Panc1 (cell line): Measurements from ENCODE around the gene NPLOC4. TPM values are rescaled to one million over a fixed set of nuclear protein-coding genes. Genes with fewer than 3 reads are reported as not detected.

ENCODE experiments used
- ATAC-seq: fragments of 200-7000 bp; cut with Tn5 transposase; 2 replicates; pipeline ENCODE4 v1.9.1; 2020; ENCODE audit warnings: mild to moderate bottlenecking, moderate library complexity
- BruUV-seq: library from RNA; stranded (reverse); fragments of 400-500 nt; replicated peaks from 2 replicates; lab custom pipeline; 2021; lab: Mats Ljungman, UMichigan
- CTCF ChIA-PET: fragments of 300-600 bp; sonication (Branson Sonifier 250); formaldehyde crosslinking; loops from one replicate; lab custom pipeline; 2022; ENCODE audit warnings: antibody characterized with exemption; lab: Charles Lee
- POLR2A ChIA-PET: fragments of 300-600 bp; sonication (Branson Sonifier 250); formaldehyde crosslinking; loops from one replicate; lab custom pipeline; 2022; ENCODE audit warnings: antibody characterized with exemption; lab: Charles Lee
- DNase-seq: peaks from one replicate; pipeline ENCODE4 v3.0.0-alpha.2; 2010; ENCODE audit warnings: low read depth, low spot score
- H3K27ac ChIP-seq: 2 replicates; pipeline ENCODE4 v1.5.1; 2011; ENCODE audit warnings: mild to moderate bottlenecking, low read length, inconsistent platforms
- H3K27me3 ChIP-seq: fragments of 200-500 bp; sonication (Bioruptor generic); 2 replicates; pipeline ENCODE4 v1.6.0; 2014; ENCODE audit warnings: low read length, inconsistent platforms; ENCODE audit not compliant: control insufficient read depth, insufficient read depth
- H3K36me3 ChIP-seq: fragments of 200-500 bp; sonication (Bioruptor generic); 2 replicates; pipeline ENCODE4 v1.5.1; 2014; ENCODE audit warnings: inconsistent platforms, mild to moderate bottlenecking, low read length, moderate library complexity; ENCODE audit not compliant: control insufficient read depth, insufficient read depth
- H3K4me1 ChIP-seq: 2 replicates; pipeline ENCODE4 v1.5.1; 2011; ENCODE audit warnings: inconsistent platforms, mild to moderate bottlenecking, low read length, moderate library complexity; ENCODE audit not compliant: control insufficient read depth, insufficient read depth
- H3K4me3 ChIP-seq, 2 experiments: 2 replicates each; pipeline ENCODE4 v1.5.1; 2011 to 2012; ENCODE audit warnings: low read depth in 2 of 2, low read length in 2 of 2, mild to moderate bottlenecking in 2 of 2, inconsistent platforms in 1 of 2, moderate library complexity in 1 of 2
- H3K9me3 ChIP-seq: fragments of 200-500 bp; sonication (Bioruptor generic); 2 replicates; pipeline ENCODE4 v1.5.1; 2014; ENCODE audit warnings: low read depth, mild to moderate bottlenecking, inconsistent platforms, low read length, moderate library complexity; ENCODE audit not compliant: control insufficient read depth, insufficient read depth
- CTCF ChIP-seq: fragments of 450-650 bp; IDR thresholded peaks from 2 replicates; pipeline ENCODE4 v1.5.1; 2017; ENCODE audit warnings: mild to moderate bottlenecking
- POLR2AphosphoS5 ChIP-seq: IDR thresholded peaks from 2 replicates; pipeline ENCODE4 v1.6.1; 2012; ENCODE audit warnings: mild to moderate bottlenecking, low read depth, low read length, moderate library complexity
- REST ChIP-seq, 2 experiments: IDR thresholded peaks; 2 replicates each; pipeline ENCODE4 v1.6.1; 2011 to 2012; ENCODE audit warnings: low read depth in 2 of 2, control low read depth in 1 of 2, low read length in 1 of 2, mild to moderate bottlenecking in 1 of 2, moderate library complexity in 1 of 2; ENCODE audit not compliant: insufficient read depth in 1 of 2
- SIN3A ChIP-seq: IDR thresholded peaks from 2 replicates; pipeline ENCODE4 v1.6.1; 2012; ENCODE audit warnings: low read depth, mild to moderate bottlenecking, low read length, moderate library complexity, borderline replicate concordance; ENCODE audit not compliant: insufficient read depth
- TCF7L2 ChIP-seq: IDR thresholded peaks from 2 replicates; pipeline ENCODE4 v1.6.1; 2011; ENCODE audit warnings: mild to moderate bottlenecking, low read depth, low read length, inconsistent platforms
- in situ Hi-C: cut with HindIII; loops from 2 replicates; pipeline ENCODE4 v1.10.0; 2016; ENCODE audit warnings: low sequenced_read_pairs, low pct_unique_long_range_greater_than_20kb
- intact Hi-C: fragments of 100-400 bp; cut with micrococcal nuclease; formaldehyde crosslinking; loops from one replicate; pipeline ENCODE4 v1.10.0; 2022; ENCODE audit not compliant: unreplicated experiment
- total RNA-seq: library from RNA; stranded (reverse); gene quantifications from one replicate; pipeline ENCODE4 v1.2.1, GENCODE V29; 2021; ENCODE audit not compliant: unreplicated experiment

The NPLOC4 gene
- total RNA-seq, 1 experiment from 2014 or later, result 246 TPM

- H3K36me3 ChIP-seq, result peaks cover 15% of the 10 kb centered on the region; the same call in 1 of the 2 replicates
- ATAC-seq (no peak), DNase-seq (no peak)
- intact Hi-C loops (no loop called here), in situ Hi-C loops (no loop called here)
- no peaks in the 10 kb centered on the region for H3K9me3 ChIP-seq
- ChIA-PET CTCF (interaction anchor here (1.2 kb wide), 1 partner anchor 19 kb away, joined by 3 read pairs; no protein-coding TSS in a partner anchor), POLR2A (no interaction called here)
- H3K27me3 ChIP-seq, result no peaks in the 10 kb centered on the region
- H3K4me1 ChIP-seq, result peaks cover 80% of the 10 kb centered on the region
- peak overlapping the region; percentile 100 for H3K27ac ChIP-seq
- no TSS peak for BruUV-seq
- H3K4me3 ChIP-seq, result no peak overlapping the region
- TF ChIP-seq CTCF, result no peak
- no peak for TF ChIP-seq TCF7L2
- TF ChIP-seq REST (IDR thresholded peaks at IDR 0.05; ENCODE audit: insufficient read depth in 1 of 2, low read depth in 2 of 2, low read length in 1 of 2), result no peak
- TF ChIP-seq SIN3A, result no peak
- TF ChIP-seq POLR2AphosphoS5, result no peak
These were observed 55.2 kb downstream of the NPLOC4 start for GRCh38 chr17:81581758-81582157.

- H3K27me3 ChIP-seq, result no peaks in the 10 kb centered on the region
- no peaks in the 10 kb centered on the region for H3K9me3 ChIP-seq
- no TSS peak for BruUV-seq
- peak overlapping the region; percentile 100 for H3K27ac ChIP-seq
- in situ Hi-C loops (no loop called here), intact Hi-C loops (no loop called here)
- H3K4me3 ChIP-seq, result no peak overlapping the region
- ChIA-PET POLR2A (no interaction called here), CTCF (interaction anchor here (1.3 to 1.5 kb wide), 2 partner anchors 14 to 21 kb away, joined by 4 to 5 read pairs; no protein-coding TSS in a partner anchor)
- peaks cover 11% of the 10 kb centered on the region; the same call in 1 of the 2 replicates for H3K36me3 ChIP-seq
- ATAC-seq (no peak), DNase-seq (no peak)
- H3K4me1 ChIP-seq, result peaks cover 91% of the 10 kb centered on the region
- TF ChIP-seq CTCF (no peak), SIN3A (no peak), POLR2AphosphoS5 (no peak), TCF7L2 (no peak), REST (IDR thresholded peaks at IDR 0.05; ENCODE audit: insufficient read depth in 1 of 2, low read depth in 2 of 2, low read length in 1 of 2) (no peak)
These were observed 56.4 kb downstream of the NPLOC4 start for GRCh38 chr17:81580481-81580880.
